ENCODE measurements around the gene MRS2.

Gene MRS2

DNA sequence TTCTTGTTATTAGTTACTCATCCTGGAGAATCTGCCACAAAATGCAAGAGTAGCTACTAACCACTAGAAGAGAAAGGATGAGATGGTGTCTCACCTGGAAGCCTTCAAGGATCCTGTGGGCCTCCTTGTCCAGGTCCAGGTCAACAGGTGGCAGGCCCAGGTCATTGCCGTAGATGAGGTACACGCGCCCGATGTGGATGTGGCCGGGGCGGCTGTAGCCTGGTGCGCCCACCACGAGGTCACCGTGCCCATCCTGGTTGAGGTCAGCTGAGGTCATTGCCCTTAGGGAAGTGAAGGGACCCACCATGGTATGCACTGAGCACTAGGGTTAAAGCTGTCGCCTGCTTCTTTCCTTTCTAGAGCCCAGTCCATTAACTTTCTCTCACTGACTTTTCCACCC is 51.2 kb downstream of the MRS2 start:
- Histone ChIP-seq H3K36me3 (ENCODE audit: low read length) (no peaks in the 10 kb centered on the region), H2AFZ (ENCODE audit: low read depth, low read length, severe bottlenecking) (no peak overlapping the region), H3K27ac (ENCODE audit: low read depth, low read length) (no peak overlapping the region), H4K20me1 (ENCODE audit: low read depth, low read length) (no peaks in the 10 kb centered on the region), H3K4me3 (ENCODE audit: insufficient read depth, low read length, poor library complexity, severe bottlenecking) (no peak overlapping the region), H3K9ac (ENCODE audit: low read length) (no peak overlapping the region), H3K4me2 (ENCODE audit: low read depth, low read length, poor library complexity, severe bottlenecking) (no peak overlapping the region), H3K9me2 (replicated peaks; ENCODE audit: insufficient read depth, low read length) (no peaks in the 10 kb centered on the region), H3K79me2 (ENCODE audit: insufficient read depth, low read length) (no peaks in the 10 kb centered on the region), H3K27me3 (ENCODE audit: low read length) (no peaks in the 10 kb centered on the region), H3F3A (ENCODE audit: insufficient read depth) (no peaks in the 10 kb centered on the region), H3K9me3 (ENCODE audit: insufficient read depth, low read length) (no peaks in the 10 kb centered on the region)
- TF ChIP-seq EZH2phosphoT487 (conservative IDR thresholded peaks at IDR 0.05; ENCODE audit: low read length), result no peak

DNA sequence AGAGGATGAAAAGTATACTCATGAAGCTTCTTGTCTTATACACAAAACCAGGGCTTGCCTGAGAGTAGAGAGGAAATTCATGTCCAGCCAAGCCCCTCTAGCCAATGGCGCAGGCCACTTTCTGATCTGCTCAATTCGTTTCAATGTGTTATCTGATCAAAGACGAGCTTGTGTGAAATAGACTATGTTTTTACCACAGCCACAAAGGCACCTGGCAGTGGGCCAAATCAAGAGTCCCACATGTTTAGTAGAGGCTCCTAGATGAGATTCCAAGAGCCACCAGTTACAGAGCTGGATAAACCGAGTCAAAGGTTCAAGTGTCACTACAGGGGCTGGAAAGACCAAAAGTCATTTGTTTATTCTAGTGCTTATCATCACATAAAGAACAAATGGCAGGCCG is 51.7 kb downstream of the MRS2 start:
- H3K27me3 ChIP-seq (ENCODE audit: low read length), result no peaks in the 10 kb centered on the region
- no peak overlapping the region for H3K4me3 ChIP-seq (ENCODE audit: insufficient read depth, low read length, poor library complexity, severe bottlenecking)
- no peaks in the 10 kb centered on the region for H3F3A ChIP-seq (ENCODE audit: insufficient read depth)
- no peaks in the 10 kb centered on the region for H3K79me2 ChIP-seq (ENCODE audit: insufficient read depth, low read length)
- H3K9me2 ChIP-seq (replicated peaks; ENCODE audit: insufficient read depth, low read length), result no peaks in the 10 kb centered on the region
- H3K9me3 ChIP-seq (ENCODE audit: insufficient read depth, low read length), result no peaks in the 10 kb centered on the region
- H3K4me2 ChIP-seq (ENCODE audit: low read depth, low read length, poor library complexity, severe bottlenecking), result no peak overlapping the region
- H3K27ac ChIP-seq (ENCODE audit: low read depth, low read length), result no peak overlapping the region
- H3K9ac ChIP-seq (ENCODE audit: low read length), result no peak overlapping the region
- no peaks in the 10 kb centered on the region for H4K20me1 ChIP-seq (ENCODE audit: low read depth, low read length)
- no peaks in the 10 kb centered on the region for H3K36me3 ChIP-seq (ENCODE audit: low read length)
- TF ChIP-seq EZH2phosphoT487 (conservative IDR thresholded peaks at IDR 0.05; ENCODE audit: low read length), result no peak
- TF ChIP-seq, protein P1, sequence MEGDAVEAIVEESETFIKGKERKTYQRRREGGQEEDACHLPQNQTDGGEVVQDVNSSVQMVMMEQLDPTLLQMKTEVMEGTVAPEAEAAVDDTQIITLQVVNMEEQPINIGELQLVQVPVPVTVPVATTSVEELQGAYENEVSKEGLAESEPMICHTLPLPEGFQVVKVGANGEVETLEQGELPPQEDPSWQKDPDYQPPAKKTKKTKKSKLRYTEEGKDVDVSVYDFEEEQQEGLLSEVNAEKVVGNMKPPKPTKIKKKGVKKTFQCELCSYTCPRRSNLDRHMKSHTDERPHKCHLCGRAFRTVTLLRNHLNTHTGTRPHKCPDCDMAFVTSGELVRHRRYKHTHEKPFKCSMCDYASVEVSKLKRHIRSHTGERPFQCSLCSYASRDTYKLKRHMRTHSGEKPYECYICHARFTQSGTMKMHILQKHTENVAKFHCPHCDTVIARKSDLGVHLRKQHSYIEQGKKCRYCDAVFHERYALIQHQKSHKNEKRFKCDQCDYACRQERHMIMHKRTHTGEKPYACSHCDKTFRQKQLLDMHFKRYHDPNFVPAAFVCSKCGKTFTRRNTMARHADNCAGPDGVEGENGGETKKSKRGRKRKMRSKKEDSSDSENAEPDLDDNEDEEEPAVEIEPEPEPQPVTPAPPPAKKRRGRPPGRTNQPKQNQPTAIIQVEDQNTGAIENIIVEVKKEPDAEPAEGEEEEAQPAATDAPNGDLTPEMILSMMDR (IDR thresholded peaks at IDR 0.05; ENCODE audit: insufficient read depth, low read length, poor library complexity, severe bottlenecking), result no peak
- no peak overlapping the region for H2AFZ ChIP-seq (ENCODE audit: low read depth, low read length, severe bottlenecking)

DNA sequence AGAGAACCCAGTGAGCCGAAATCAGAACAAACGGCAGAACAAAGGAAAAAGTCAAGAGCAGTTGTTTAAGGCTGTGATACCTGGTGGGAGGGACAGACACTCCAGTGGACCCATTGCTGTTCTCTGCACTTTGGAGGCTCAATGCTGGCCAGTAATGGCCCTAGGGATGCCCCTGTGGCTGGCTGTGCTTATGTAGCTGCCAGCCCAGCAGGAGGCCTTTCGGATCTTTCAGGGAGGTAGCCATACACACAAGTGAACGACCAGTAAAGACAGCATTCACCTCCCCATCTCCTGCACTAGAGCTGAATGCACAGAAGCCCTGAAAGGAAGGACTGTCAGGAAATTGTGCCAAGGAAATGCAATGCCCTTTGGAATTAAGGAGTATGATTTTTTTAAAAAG is 52.3 kb downstream of the MRS2 start:
- H3K27me3 ChIP-seq (ENCODE audit: low read length), result no peaks in the 10 kb centered on the region
- H3K27ac ChIP-seq (ENCODE audit: low read depth, low read length), result no peak overlapping the region
- H3K9me3 ChIP-seq (ENCODE audit: insufficient read depth, low read length), result no peaks in the 10 kb centered on the region
- TF ChIP-seq, protein P1 (IDR thresholded peaks at IDR 0.05; ENCODE audit: insufficient read depth, low read length, poor library complexity, severe bottlenecking), result no peak
- TF ChIP-seq EZH2phosphoT487 (conservative IDR thresholded peaks at IDR 0.05; ENCODE audit: low read length), result no peak
- H3K4me3 ChIP-seq (ENCODE audit: insufficient read depth, low read length, poor library complexity, severe bottlenecking), result no peak overlapping the region
- no peaks in the 10 kb centered on the region for H4K20me1 ChIP-seq (ENCODE audit: low read depth, low read length)
- H3K9me2 ChIP-seq (replicated peaks; ENCODE audit: insufficient read depth, low read length), result no peaks in the 10 kb centered on the region
- H3K36me3 ChIP-seq (ENCODE audit: low read length), result no peaks in the 10 kb centered on the region
- H3K79me2 ChIP-seq (ENCODE audit: insufficient read depth, low read length), result no peaks in the 10 kb centered on the region
- H2AFZ ChIP-seq (ENCODE audit: low read depth, low read length, severe bottlenecking), result no peak overlapping the region
- H3K9ac ChIP-seq (ENCODE audit: low read length), result no peak overlapping the region
- no peaks in the 10 kb centered on the region for H3F3A ChIP-seq (ENCODE audit: insufficient read depth)
- no peak overlapping the region for H3K4me2 ChIP-seq (ENCODE audit: low read depth, low read length, poor library complexity, severe bottlenecking)

DNA sequence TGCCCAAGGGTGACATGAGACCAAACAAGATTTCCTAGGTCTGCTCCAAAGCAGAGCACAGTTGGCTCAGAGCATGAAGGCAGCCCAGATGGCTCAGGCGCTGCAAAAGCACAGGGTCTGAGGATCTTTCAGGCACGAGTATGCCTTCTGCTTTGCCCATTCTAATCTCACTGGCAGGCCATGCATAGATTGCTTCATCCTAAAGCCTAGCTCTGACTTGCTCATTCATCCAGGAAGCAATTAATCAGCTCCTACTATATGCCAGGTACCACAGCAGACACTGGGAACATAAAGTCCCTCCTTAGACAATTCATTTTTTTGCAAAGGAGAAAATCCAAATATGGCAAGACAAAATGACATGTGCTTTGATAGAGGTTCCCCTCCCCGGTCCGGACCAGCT is 55.4 kb downstream of the MRS2 start:
- Histone ChIP-seq H3K27ac (ENCODE audit: low read depth, low read length) (no peak overlapping the region), H3K4me2 (ENCODE audit: low read depth, low read length, poor library complexity, severe bottlenecking) (no peak overlapping the region), H3K4me3 (ENCODE audit: insufficient read depth, low read length, poor library complexity, severe bottlenecking) (no peak overlapping the region), H3K9ac (ENCODE audit: low read length) (no peak overlapping the region), H3K27me3 (ENCODE audit: low read length) (no peaks in the 10 kb centered on the region), H3K36me3 (ENCODE audit: low read length) (no peaks in the 10 kb centered on the region), H3K9me2 (replicated peaks; ENCODE audit: insufficient read depth, low read length) (no peaks in the 10 kb centered on the region), H2AFZ (ENCODE audit: low read depth, low read length, severe bottlenecking) (no peak overlapping the region), H3K79me2 (ENCODE audit: insufficient read depth, low read length) (no peaks in the 10 kb centered on the region), H3K9me3 (ENCODE audit: insufficient read depth, low read length) (no peaks in the 10 kb centered on the region), H4K20me1 (ENCODE audit: low read depth, low read length) (no peaks in the 10 kb centered on the region), H3F3A (ENCODE audit: insufficient read depth) (no peaks in the 10 kb centered on the region)
- no peak for TF ChIP-seq EZH2phosphoT487 (conservative IDR thresholded peaks at IDR 0.05; ENCODE audit: low read length)
- TF ChIP-seq, protein P1 (IDR thresholded peaks at IDR 0.05; ENCODE audit: insufficient read depth, low read length, poor library complexity, severe bottlenecking), result no peak

Data from SU-DHL-6 (cell line).